Spleen (tissue), 11 donors: Measurements from ENCODE around the gene OR2AG2. TPM values are rescaled to one million over a fixed set of nuclear protein-coding genes. Genes with fewer than 3 reads are reported as not detected.

Experiments used
- DNase-seq: peaks from one replicate; pipeline ENCODE4 v3.0.0-alpha.2; 2020
- H3K27ac ChIP-seq, 8 donors: fragments of 200-600 bp; sonication (generic) in 7 of 8; 1 replicate in 4 of 8; 2 replicates in 4 of 8; pipeline versions ENCODE4 v1.5.0 to v1.8.0; 2016 to 2021; ENCODE audit warnings: inconsistent platforms in 4 of 8, mild to moderate bottlenecking in 4 of 8, moderate library complexity in 1 of 8
- H3K27me3 ChIP-seq, 7 donors: fragments of 200-600 bp; sonication (generic) in 6 of 7; replicated peaks in 1 of 7; 1 replicate in 4 of 7; 2 replicates in 3 of 7; pipeline versions ENCODE4 v1.5.0 to v1.8.0; 2016 to 2021; ENCODE audit warnings: inconsistent platforms in 3 of 7, mild to moderate bottlenecking in 1 of 7
- H3K36me3 ChIP-seq, 6 donors: fragments of 200-600 bp; sonication (generic) in 5 of 6; 1 replicate in 4 of 6; 2 replicates in 2 of 6; pipeline versions ENCODE4 v1.5.0 to v1.8.0; 2016 to 2021; ENCODE audit warnings: inconsistent platforms in 2 of 6
- H3K4me1 ChIP-seq, 6 donors: fragments of 200-600 bp; sonication (generic) in 5 of 6; 1 replicate in 3 of 6; 2 replicates in 3 of 6; pipeline versions ENCODE4 v1.5.0 to v1.8.0; 2016 to 2021; ENCODE audit warnings: inconsistent platforms in 3 of 6
- H3K4me3 ChIP-seq, 8 donors: fragments of 200-600 bp; sonication (generic) in 7 of 8; 1 replicate in 4 of 8; 2 replicates in 4 of 8; pipeline versions ENCODE4 v1.5.0 to v1.8.0; 2016 to 2021; ENCODE audit warnings: inconsistent platforms in 4 of 8, mild to moderate bottlenecking in 4 of 8, moderate library complexity in 2 of 8
- H3K9me3 ChIP-seq, 8 donors: fragments of 200-600 bp; sonication (generic) in 7 of 8; 1 replicate in 4 of 8; 2 replicates in 4 of 8; pipeline versions ENCODE4 v1.5.0 to v1.8.0; 2016 to 2021; ENCODE audit warnings: inconsistent platforms in 4 of 8
- CTCF ChIP-seq, 11 experiments: fragments of 200-600 bp in 7 of 11; fragments of 450-650 bp in 4 of 11; sonication (generic) in 4 of 11; IDR thresholded peaks in 8 of 11; conservative IDR thresholded peaks in 3 of 11; 1 replicate in 7 of 11; 2 replicates in 4 of 11; pipeline versions ENCODE4 v1.4.0 to v1.8.0; 2016 to 2021; ENCODE audit warnings: antibody characterized with exemption in 11 of 11, inconsistent platforms in 4 of 11, mild to moderate bottlenecking in 1 of 11
- POLR2A ChIP-seq, 3 donors: fragments of 450-650 bp; IDR thresholded peaks; one replicate each; pipeline ENCODE4 v1.5.1; 2017; ENCODE audit warnings: antibody characterized with exemption in 3 of 3, mild to moderate bottlenecking in 1 of 3
- POLR2AphosphoS5 ChIP-seq, 3 donors: sonication (generic); formaldehyde crosslinking; IDR thresholded peaks; one replicate each; pipeline ENCODE4 v1.5.1; 2017; ENCODE audit warnings: antibody characterized with exemption in 3 of 3
- WGBS, 5 donors: extraction: QIAGEN DNeasy Blood & Tissue Kit in 3 of 5; methylation state at CpG; one replicate each; pipeline versions ENCODE4 v1.1.5 to v1.1.7; 2013 to 2018; 5-methylcytosine and 5-hydroxymethylcytosine counted together
- intact Hi-C: fragments of 100-400 bp; cut with DNase I; formaldehyde crosslinking; loops from one replicate; pipeline ENCODE4 v1.15.0; 2023; ENCODE audit warnings: low total_unique reads
- polyA plus RNA-seq, 3 donors: library from polyadenylated mRNA; stranded (reverse); fragments of 200-250 nt; gene quantifications; one replicate each; pipeline ENCODE4 v1.2.1, GENCODE V29; 2013
- total RNA-seq, 7 donors: library from RNA; depleted of rRNA in 3 of 7; stranded (reverse); fragments of >200 nt in 3 of 7; fragmentation: NEBNext Ultra II Directional in 4 of 7; extraction: Animal tissue kit (Norgen Biotek cat#: 25700) in 4 of 7; gene quantifications; one replicate each; pipeline versions ENCODE4 v1.1.0 to v1.2.1, GENCODE V29; 2016 to 2021
- donor health status: healthy with polysubstance abuse.
- donor health status: DM: no; HTN: no; CAD: no; lungs with moderate emphysema.
- donor health status: DM: no; HTN: no; CAD: no.
- donor health status: Bipolar disorder and iron deficiency.
- donor health status: healthy.
- donor health status: DM: no; HTN: no; CAD: no.
- donor health status: DM: yes; HTN: yes; CAD: no.

OR2AG2 gene
- total and polyA plus RNA-seq, 10 donors, result 0.03 to 0.34 (median 0.18) TPM; not detected in 4

- Histone ChIP-seq H3K4me1 (peaks cover 21 to 69% (median 46%) of the 10 kb centered on the region in 6 donors), H3K9me3 (no peaks in the 10 kb centered on the region), H3K27ac (peak overlapping the region; percentile 81 to 96 (median 92)), H3K36me3 (no peaks in the 10 kb centered on the region), H3K27me3 (no peaks in the 10 kb centered on the region), H3K4me3 (peak overlapping the region in 1 of 8 donors; percentile 71)
- DNase-seq, result no peak
- TF ChIP-seq POLR2A (IDR thresholded peaks at IDR 0.05) (no peak), CTCF (IDR thresholded peaks at IDR 0.05 in 8 of 11, conservative IDR thresholded peaks at IDR 0.05 in 3 of 11) (no peak), POLR2AphosphoS5 (IDR thresholded peaks at IDR 0.05) (no peak)
- intact Hi-C loops, result no loop called here
- 19 to 42% (median 36%) methylated on average over 3 of the region's 3 CpGs for WGBS, 5 donors
These were observed 24.6 kb downstream of the OR2AG2 start for GRCh38 chr11:6747097-6747668.

GRCh38 chr11:6746626-6747025, 25.1 kb downstream of the OR2AG2 start:
- Histone ChIP-seq H3K4me3 (peak overlapping the region in 7 of 8 donors; percentile 19 to 71 (median 44)), H3K9me3 (no peaks in the 10 kb centered on the region), H3K27ac (peak overlapping the region; percentile 81 to 96 (median 92)), H3K36me3 (no peaks in the 10 kb centered on the region), H3K27me3 (no peaks in the 10 kb centered on the region), H3K4me1 (peaks cover 25 to 75% (median 52%) of the 10 kb centered on the region in 6 donors)
- TF ChIP-seq POLR2AphosphoS5 (IDR thresholded peaks at IDR 0.05), result no peak
- TF ChIP-seq POLR2A (IDR thresholded peaks at IDR 0.05), result no peak
- TF ChIP-seq CTCF (IDR thresholded peaks at IDR 0.05 in 8 of 11, conservative IDR thresholded peaks at IDR 0.05 in 3 of 11), result no peak
- intact Hi-C loops, result no loop called here
- WGBS, 5 donors, result 17 to 37% (median 28%) methylated on average over 1 of the region's 1 CpG
- DNase-seq, result no peak

GRCh38 chr11:6746086-6746618, 25.6 kb downstream of the OR2AG2 start:
- TF ChIP-seq CTCF (IDR thresholded peaks at IDR 0.05 in 8 of 11, conservative IDR thresholded peaks at IDR 0.05 in 3 of 11), result no peak
- peak in 2 of 3 donors; percentile 75 to 96 for TF ChIP-seq POLR2AphosphoS5 (IDR thresholded peaks at IDR 0.05)
- TF ChIP-seq POLR2A (IDR thresholded peaks at IDR 0.05), result peak; percentile 66 to 93 (median 67)
- peak overlapping the region; percentile 19 to 71 (median 42) for H3K4me3 ChIP-seq
- intact Hi-C loops, result no loop called here
- H3K4me1 ChIP-seq, result peaks cover 29 to 80% (median 56%) of the 10 kb centered on the region in 6 donors
- WGBS, 5 donors, result 1 to 5% (median 1%) methylated on average over 5 of the region's 5 CpGs
- H3K27me3 ChIP-seq, result no peaks in the 10 kb centered on the region
- H3K9me3 ChIP-seq, result no peaks in the 10 kb centered on the region
- H3K27ac ChIP-seq, result peak overlapping the region; percentile 81 to 96 (median 92)
- peak; percentile 82 for DNase-seq
- no peaks in the 10 kb centered on the region for H3K36me3 ChIP-seq

- Histone ChIP-seq H3K4me1 (peaks cover 35 to 86% (median 62%) of the 10 kb centered on the region in 6 donors), H3K27ac (peak overlapping the region; percentile 81 to 96 (median 92)), H3K27me3 (no peaks in the 10 kb centered on the region), H3K36me3 (peaks cover 0 to 4% (median 0%) of the 10 kb centered on the region in 6 donors), H3K4me3 (peak overlapping the region; percentile 19 to 71 (median 42)), H3K9me3 (no peaks in the 10 kb centered on the region)
- WGBS, 5 donors, result 1 to 5% (median 2%) methylated on average over 2 of the region's 2 CpGs
- no peak for DNase-seq
- no peak for TF ChIP-seq CTCF (IDR thresholded peaks at IDR 0.05 in 8 of 11, conservative IDR thresholded peaks at IDR 0.05 in 3 of 11)
- TF ChIP-seq POLR2A (IDR thresholded peaks at IDR 0.05), result peak in 1 of 3 donors; percentile 34
- intact Hi-C loops, result no loop called here
These were observed 26.2 kb downstream of the OR2AG2 start for GRCh38 chr11:6745465-6746015.
